Stomach (tissue), 9 donors: ENCODE results near the gene MMP28. TPM values are rescaled to one million over a fixed set of nuclear protein-coding genes. Genes with fewer than 3 reads are reported as not detected.

Experiments used
- DNase-seq, 2 donors: peaks; one replicate each; pipeline versions ENCODE4 v3.0.0 to v3.0.0-alpha.2; 2013 to 2019
- H3K27ac ChIP-seq, 5 donors: fragments of 200-600 bp in 4 of 5; sonication (generic) in 4 of 5; one replicate each; pipeline ENCODE4 v1.5.1; 2013 to 2019; ENCODE audit warnings: mild to moderate bottlenecking in 1 of 5, moderate library complexity in 1 of 5
- H3K27me3 ChIP-seq, 3 donors: fragments of 200-600 bp; sonication (generic); one replicate each; pipeline ENCODE4 v1.5.1; 2017 to 2019; ENCODE audit warnings: mixed run types in 1 of 3
- H3K36me3 ChIP-seq, 4 donors: fragments of 200-600 bp; sonication (generic); 1 replicate in 3 of 4; 2 replicates in 1 of 4; pipeline ENCODE4 v1.5.1; 2016 to 2019
- H3K4me1 ChIP-seq, 4 donors: fragments of 200-600 bp; sonication (generic); one replicate each; pipeline ENCODE4 v1.5.1; 2016 to 2019
- H3K4me3 ChIP-seq, 4 donors: fragments of 200-600 bp; sonication (generic) in 3 of 4; one replicate each; pipeline ENCODE4 v1.5.1; 2016 to 2019; ENCODE audit warnings: mild to moderate bottlenecking in 1 of 4
- H3K9me3 ChIP-seq, 4 donors: fragments of 200-600 bp; sonication (generic); one replicate each; pipeline ENCODE4 v1.5.1; 2016 to 2019
- CTCF ChIP-seq, 7 experiments: fragments of 450-650 bp in 4 of 7; fragments of 200-600 bp in 3 of 7; sonication (generic) in 3 of 7; IDR thresholded peaks; one replicate each; pipeline ENCODE4 v1.5.1; 2016 to 2019; ENCODE audit warnings: antibody characterized with exemption in 7 of 7, control low read depth in 2 of 7, mild to moderate bottlenecking in 1 of 7
- EP300 ChIP-seq: sonication (generic); formaldehyde crosslinking; IDR thresholded peaks from one replicate; pipeline ENCODE4 v1.6.1; 2017; ENCODE audit warnings: antibody characterized with exemption
- POLR2A ChIP-seq, 4 donors: fragments of 450-650 bp; IDR thresholded peaks; one replicate each; pipeline ENCODE4 v1.6.1; 2016; ENCODE audit warnings: antibody characterized with exemption in 4 of 4, control low read depth in 2 of 4, mild to moderate bottlenecking in 1 of 4, moderate library complexity in 1 of 4
- POLR2AphosphoS5 ChIP-seq, 3 donors: sonication (generic); formaldehyde crosslinking; IDR thresholded peaks; one replicate each; pipeline ENCODE4 v1.6.1; 2016; ENCODE audit warnings: antibody characterized with exemption in 3 of 3
- WGBS, 5 donors: extraction: QIAGEN DNeasy Blood & Tissue Kit in 3 of 5; methylation state at CpG; one replicate each; pipeline versions ENCODE4 v1.1.5 to v1.1.7; 2013 to 2018; 5-methylcytosine and 5-hydroxymethylcytosine counted together
- intact Hi-C: fragments of 100-400 bp; cut with DNase I; formaldehyde crosslinking; loops from one replicate; pipeline ENCODE4 v1.15.1; 2023; ENCODE audit warnings: low total_unique reads
- polyA plus RNA-seq, 3 donors: library from polyadenylated mRNA; stranded (reverse); fragments of 200-250 nt; gene quantifications; one replicate each; pipeline ENCODE4 v1.2.3, GENCODE V29; 2013
- total RNA-seq, 5 donors: library from RNA; depleted of rRNA; stranded (reverse); fragments of >200 nt; gene quantifications; one replicate each; pipeline versions ENCODE4 v1.1.0 to v1.2.3, GENCODE V29; 2014 to 2016
- donor health status: healthy with polysubstance abuse.
- donor health status: Bipolar disorder and iron deficiency.
- donor health status: healthy.

Gene MMP28
- total and polyA plus RNA-seq, 8 donors: 2.2 to 75.0 (median 19.6) TPM

- intact Hi-C loops: no loop called here
- 50 to 78% (median 62%) methylated on average over 6 of the region's 6 CpGs for WGBS, 5 donors
- H3K27me3 ChIP-seq: peaks cover 0 to under 1% (median 0%) of the 10 kb centered on the region in 3 donors
- TF ChIP-seq POLR2AphosphoS5 (IDR thresholded peaks at IDR 0.05) (no peak), CTCF (IDR thresholded peaks at IDR 0.05) (no peak), POLR2A (IDR thresholded peaks at IDR 0.05) (no peak), EP300 (no peak)
- no peak overlapping the region for H3K4me3 ChIP-seq
- H3K27ac ChIP-seq: peak overlapping the region in 3 of 5 donors; percentile 9 to 25 (median 15)
- no peaks in the 10 kb centered on the region for H3K9me3 ChIP-seq
- peaks cover 21 to 68% (median 65%) of the 10 kb centered on the region in 4 donors for H3K36me3 ChIP-seq
- H3K4me1 ChIP-seq: peaks cover 4 to 26% (median 18%) of the 10 kb centered on the region in 4 donors
- peak in 1 of 2 donors; percentile 79 for DNase-seq
Measured at GRCh38 chr17:35726127-35726952, 69.1 kb downstream of the MMP28 start.

DNA sequence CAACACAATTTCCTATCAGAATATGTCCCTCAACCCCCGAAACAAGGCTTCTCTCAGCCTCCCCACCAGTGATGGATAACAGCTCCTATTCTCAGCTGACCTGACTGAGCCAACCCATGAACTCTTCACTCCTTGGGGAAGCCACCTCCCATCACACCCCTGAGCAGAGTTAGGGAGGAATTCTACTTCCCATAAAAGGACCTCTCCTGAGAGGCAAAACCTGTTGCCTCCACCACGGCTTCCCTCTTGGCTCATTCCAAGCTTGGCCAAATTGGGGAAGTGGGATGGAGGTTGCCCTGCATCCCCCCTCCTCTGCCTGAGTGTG, 69.7 kb downstream of the MMP28 start:
- Histone ChIP-seq H3K36me3 (peaks cover 21 to 73% (median 71%) of the 10 kb centered on the region in 4 donors), H3K9me3 (no peaks in the 10 kb centered on the region), H3K4me3 (no peak overlapping the region), H3K27ac (peak overlapping the region in 1 of 5 donors; percentile 15), H3K27me3 (no peaks in the 10 kb centered on the region), H3K4me1 (peaks cover 0 to 20% (median 12%) of the 10 kb centered on the region in 4 donors)
- no peak for DNase-seq
- no peak for TF ChIP-seq POLR2AphosphoS5 (IDR thresholded peaks at IDR 0.05)
- TF ChIP-seq EP300: no peak
- TF ChIP-seq POLR2A (IDR thresholded peaks at IDR 0.05): no peak
- no peak for TF ChIP-seq CTCF (IDR thresholded peaks at IDR 0.05)
- 78 to 93% (median 85%) methylated on average over 2 of the region's 2 CpGs for WGBS, 5 donors
- intact Hi-C loops: no loop called here

DNA sequence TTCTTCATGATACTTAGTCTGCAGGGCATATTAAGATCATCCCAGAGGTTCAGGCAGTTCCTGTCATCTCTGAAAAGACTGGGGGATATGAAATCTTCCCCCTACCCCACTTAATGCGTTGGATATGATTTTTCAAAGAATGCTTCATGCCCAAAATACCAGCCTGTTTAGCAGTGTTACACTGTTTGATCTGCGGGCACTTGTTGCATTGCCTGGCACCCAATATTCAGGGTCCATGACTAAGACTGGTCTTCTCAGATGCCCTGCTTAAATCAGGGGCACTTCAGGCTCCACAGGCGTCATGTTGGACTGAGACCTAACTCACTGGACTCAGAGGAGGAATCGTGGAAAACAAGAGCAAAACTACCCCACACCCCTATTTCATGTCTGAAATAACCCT, 70.4 kb downstream of the MMP28 start:
- no peak for DNase-seq
- H3K4me3 ChIP-seq: no peak overlapping the region
- peaks cover 0 to 14% (median 7%) of the 10 kb centered on the region in 4 donors for H3K4me1 ChIP-seq
- intact Hi-C loops: no loop called here
- TF ChIP-seq CTCF (IDR thresholded peaks at IDR 0.05): no peak
- no peaks in the 10 kb centered on the region for H3K9me3 ChIP-seq
- no peak overlapping the region for H3K27ac ChIP-seq
- H3K36me3 ChIP-seq: peaks cover 21 to 78% (median 75%) of the 10 kb centered on the region in 4 donors
- H3K27me3 ChIP-seq: no peaks in the 10 kb centered on the region
- 93 to 95% (median 93%) methylated on average over 4 of the region's 4 CpGs for WGBS, 5 donors

DNA sequence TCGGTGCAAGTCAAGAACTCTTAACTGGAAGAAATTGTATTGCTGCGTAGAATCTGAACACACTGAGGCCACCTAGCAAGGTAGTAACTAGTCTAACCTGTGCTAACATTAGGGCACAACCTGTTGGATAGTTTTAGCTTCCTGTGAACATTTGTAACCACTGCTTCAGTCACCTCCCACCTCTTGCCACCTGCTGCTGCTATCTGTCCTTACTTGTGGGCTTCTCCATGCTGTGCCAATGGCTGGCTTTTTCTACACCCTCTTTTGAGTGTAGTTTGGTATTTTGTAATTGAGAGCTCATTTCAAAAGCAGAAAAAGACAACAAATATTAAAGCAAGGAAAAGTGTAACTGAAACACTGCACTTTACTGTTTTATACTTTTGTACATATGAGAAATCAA, 71.7 kb downstream of the MMP28 start:
- H3K4me1 ChIP-seq: peaks cover 0 to 14% (median 7%) of the 10 kb centered on the region in 4 donors
- no peaks in the 10 kb centered on the region for H3K9me3 ChIP-seq
- H3K36me3 ChIP-seq: peaks cover 21 to 90% (median 86%) of the 10 kb centered on the region in 4 donors
- 90 to 100% (median 99%) methylated on average over 2 of the region's 2 CpGs for WGBS, 5 donors
- no peak for DNase-seq
- no peaks in the 10 kb centered on the region for H3K27me3 ChIP-seq
- intact Hi-C loops: no loop called here
- H3K4me3 ChIP-seq: no peak overlapping the region
- H3K27ac ChIP-seq: no peak overlapping the region
- TF ChIP-seq CTCF (IDR thresholded peaks at IDR 0.05) (no peak), EP300 (no peak), POLR2AphosphoS5 (IDR thresholded peaks at IDR 0.05) (no peak), POLR2A (IDR thresholded peaks at IDR 0.05) (no peak)
